Heart left ventricle (tissue), 13 donors: ENCODE results near the gene NELL1.

Source experiments
- POLR2A ChIP-seq, 2 donors: fragments of 450-650 bp; IDR thresholded peaks; one replicate each; pipeline ENCODE4 v1.6.1; 2017; ENCODE audit warnings: antibody characterized with exemption in 2 of 2, mild to moderate bottlenecking in 2 of 2, moderate library complexity in 2 of 2
- TF ChIP-seq, protein P1 (sequence below), 12 donors: fragments of 200-600 bp; sonication (generic) in 4 of 12; IDR thresholded peaks; one replicate each; pipeline versions ENCODE4 v1.5.0 to v1.8.0; 2018 to 2022; ENCODE audit warnings: antibody characterized with exemption in 12 of 12, mild to moderate bottlenecking in 5 of 12
- donor health status: ischemic (EF 13 %, LVEDD 7.1; RV severe dilation, severe dysfunction).
- donor health status: DM: no; HTN: yes; CAD: no.
- donor health status: DM: no; HTN: no; CAD: no.
- donor health status: ischemic (EF 25% LVEDD 6.9; RV normal size, moderate dysfunction).
- donor health status: ischemic (EF 25% LVEDD 5.7; RV mildly dilated, moderate dysfunction).
- donor health status: ischemic (EF 35%, LVEDD 5.7; RV mildly dilated, moderate dysfunction).
- donor health status: nonischemic (EF 11% LVEDD 7.7; RV severe dilation, severe dysfunction).
- donor health status: DM: yes; HTN: yes; CAD: no.
- donor health status: PGD.
- donor health status: ischemic (EF 29% LVEDD 5.4; RV normal size, mild dysfunction).
- donor health status: nonischemic (EF 23%, LVEDD 6.1; RV moderate dilation, normal function).

DNA sequence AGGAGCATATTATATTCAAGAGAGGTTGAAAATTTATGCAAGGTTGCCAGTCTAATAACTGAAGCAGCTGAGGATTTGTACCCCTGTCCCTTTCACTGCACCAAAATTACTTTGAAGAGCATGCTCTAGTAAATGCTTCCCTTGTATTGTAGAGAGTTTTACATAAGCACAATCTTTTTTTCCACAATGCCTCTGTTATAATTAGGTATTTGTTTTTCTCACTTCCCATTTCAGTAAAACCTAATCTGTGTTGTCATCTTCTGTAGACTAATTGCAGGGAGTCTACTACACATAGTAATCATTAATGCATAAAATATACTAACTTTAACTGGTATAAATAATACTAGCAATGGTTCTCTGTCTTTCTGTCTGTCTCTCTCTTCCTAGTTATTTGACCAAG, 805.1 kb downstream of the NELL1 start:
- TF ChIP-seq, protein P1, sequence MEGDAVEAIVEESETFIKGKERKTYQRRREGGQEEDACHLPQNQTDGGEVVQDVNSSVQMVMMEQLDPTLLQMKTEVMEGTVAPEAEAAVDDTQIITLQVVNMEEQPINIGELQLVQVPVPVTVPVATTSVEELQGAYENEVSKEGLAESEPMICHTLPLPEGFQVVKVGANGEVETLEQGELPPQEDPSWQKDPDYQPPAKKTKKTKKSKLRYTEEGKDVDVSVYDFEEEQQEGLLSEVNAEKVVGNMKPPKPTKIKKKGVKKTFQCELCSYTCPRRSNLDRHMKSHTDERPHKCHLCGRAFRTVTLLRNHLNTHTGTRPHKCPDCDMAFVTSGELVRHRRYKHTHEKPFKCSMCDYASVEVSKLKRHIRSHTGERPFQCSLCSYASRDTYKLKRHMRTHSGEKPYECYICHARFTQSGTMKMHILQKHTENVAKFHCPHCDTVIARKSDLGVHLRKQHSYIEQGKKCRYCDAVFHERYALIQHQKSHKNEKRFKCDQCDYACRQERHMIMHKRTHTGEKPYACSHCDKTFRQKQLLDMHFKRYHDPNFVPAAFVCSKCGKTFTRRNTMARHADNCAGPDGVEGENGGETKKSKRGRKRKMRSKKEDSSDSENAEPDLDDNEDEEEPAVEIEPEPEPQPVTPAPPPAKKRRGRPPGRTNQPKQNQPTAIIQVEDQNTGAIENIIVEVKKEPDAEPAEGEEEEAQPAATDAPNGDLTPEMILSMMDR (IDR thresholded peaks at IDR 0.05) = no peak
- TF ChIP-seq POLR2A (IDR thresholded peaks at IDR 0.05) = no peak
